Femur (tissue), 1 donor: ENCODE data around the gene MYMK.

Experiments used
- DNase-seq: peaks from one replicate; pipeline ENCODE4 v3.0.0-alpha.2; 2017

MYMK gene

DNA sequence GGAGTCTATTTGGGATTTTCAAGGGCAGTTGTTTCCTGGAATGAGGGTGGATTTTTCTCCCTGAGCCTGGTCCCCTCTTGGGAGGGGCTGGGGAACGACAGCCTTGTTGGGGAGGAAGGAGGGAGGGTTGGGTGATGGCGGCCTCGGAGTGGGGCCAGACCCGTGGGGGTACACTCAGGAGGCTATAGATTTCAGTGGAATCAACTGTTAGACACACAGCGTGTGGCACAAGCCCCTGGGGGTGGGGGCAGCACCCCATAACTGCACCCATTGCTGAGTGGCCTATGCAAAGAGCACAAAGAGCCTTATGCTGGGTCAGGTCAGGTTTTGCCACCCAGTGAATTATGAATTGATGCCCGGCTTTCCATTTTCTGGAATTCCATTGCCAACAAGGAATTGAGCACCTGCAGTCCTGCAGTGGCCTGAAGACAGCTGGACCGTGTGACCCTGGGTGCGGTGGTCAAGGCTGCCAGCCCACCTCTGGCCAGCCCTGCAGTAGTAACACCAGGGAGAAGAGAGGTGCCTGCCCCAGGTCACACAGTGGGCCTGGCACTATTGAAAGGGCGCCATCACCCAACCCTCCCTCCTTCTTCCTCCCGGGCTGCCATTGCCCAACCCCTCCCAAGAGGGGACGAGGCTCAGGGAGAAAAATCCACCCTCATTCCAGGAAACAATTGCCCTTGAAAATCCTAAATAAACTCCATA, 8.4 kb downstream of the MYMK start:
- DNase-seq = no peak

DNA sequence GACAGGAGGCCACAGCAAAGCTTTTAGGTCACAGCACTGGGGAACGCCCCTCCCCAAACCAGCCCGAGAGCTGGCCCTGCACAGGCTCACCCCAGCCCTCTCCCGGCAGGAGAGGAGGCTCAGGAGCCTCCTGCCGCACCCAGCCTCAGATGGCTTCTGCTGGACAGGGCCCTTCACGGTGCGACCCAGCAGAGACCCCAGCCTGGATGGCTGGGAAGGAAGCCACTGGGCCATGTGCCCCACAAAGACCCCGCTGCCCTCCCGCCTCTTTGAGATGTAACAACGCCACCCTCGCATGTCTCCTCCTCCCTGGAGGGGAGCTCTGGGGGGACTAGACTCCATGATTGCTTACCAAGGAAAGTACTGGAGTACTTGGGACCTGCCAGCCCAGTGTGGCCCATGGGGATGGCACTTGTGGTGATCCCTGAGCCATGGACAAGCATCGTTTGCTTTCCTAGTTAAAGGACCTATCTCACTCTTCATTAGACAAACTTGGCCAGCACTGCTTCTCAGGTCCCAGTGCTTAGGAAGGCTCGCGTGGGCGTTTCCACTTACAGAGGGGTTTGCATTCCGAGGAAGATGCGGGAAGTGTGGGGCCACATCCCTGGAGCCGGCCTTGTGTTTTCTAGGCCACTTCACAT, 9.0 kb downstream of the MYMK start:
- DNase-seq = no peak

DNA sequence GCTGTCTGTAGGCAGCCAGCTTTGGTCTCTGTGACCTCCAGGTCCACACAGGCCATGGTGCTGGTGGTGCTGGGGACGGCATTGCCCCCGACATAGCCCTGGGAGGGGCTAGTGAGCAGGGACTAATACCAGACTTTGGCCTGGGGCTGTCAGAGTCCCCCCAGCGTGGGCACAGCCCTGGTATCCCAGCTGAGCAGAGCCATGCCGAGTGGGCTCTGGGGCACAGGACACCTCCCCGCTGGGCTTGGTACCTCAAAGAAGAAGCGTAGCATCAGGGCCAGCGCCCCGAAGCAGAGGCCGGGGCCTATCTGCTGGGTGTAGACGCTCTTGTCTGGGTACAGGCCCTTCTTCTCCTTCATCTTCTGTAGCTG, 9.5 kb downstream of the MYMK start:
- no peak for DNase-seq

DNA sequence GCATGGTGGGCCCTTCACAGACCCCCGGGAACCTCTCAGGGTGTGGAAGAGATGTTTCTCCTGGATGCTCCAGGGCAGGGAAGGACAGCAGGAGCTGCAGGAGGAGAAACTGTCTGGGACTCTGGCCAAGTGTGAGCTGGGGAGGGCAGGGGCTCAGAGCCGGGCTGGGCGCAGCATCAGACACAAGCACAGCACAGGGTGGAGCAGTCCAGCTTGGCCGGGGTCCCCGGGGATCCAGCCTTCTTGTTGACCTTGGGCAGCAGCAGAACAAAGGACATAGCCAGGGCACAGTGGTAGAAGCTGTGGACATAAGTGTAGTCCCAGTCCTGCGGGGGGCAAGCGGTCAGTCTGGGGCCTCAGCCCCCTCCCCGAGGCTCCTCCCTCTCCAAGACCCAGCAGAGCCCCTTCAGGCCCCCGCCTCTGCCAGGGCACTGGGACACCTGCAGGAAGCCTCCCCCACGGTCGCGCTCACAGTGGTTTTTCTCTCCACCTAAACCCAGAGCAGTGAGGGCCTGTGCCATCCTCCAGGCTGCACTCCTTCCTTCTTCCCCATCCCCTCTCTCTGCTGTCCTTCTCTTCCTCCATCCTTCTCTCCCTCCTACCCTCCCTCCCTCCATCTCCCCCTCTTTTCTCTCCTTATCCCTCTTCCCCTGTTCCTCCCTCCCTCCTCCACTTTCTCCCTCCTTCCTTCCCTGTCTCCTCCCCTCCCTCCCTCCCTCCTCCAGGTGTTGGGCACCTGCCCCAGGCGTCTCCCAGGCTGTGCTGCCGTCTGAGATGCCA, 10.1 kb downstream of the MYMK start:
- DNase-seq = peak; percentile 78

DNA sequence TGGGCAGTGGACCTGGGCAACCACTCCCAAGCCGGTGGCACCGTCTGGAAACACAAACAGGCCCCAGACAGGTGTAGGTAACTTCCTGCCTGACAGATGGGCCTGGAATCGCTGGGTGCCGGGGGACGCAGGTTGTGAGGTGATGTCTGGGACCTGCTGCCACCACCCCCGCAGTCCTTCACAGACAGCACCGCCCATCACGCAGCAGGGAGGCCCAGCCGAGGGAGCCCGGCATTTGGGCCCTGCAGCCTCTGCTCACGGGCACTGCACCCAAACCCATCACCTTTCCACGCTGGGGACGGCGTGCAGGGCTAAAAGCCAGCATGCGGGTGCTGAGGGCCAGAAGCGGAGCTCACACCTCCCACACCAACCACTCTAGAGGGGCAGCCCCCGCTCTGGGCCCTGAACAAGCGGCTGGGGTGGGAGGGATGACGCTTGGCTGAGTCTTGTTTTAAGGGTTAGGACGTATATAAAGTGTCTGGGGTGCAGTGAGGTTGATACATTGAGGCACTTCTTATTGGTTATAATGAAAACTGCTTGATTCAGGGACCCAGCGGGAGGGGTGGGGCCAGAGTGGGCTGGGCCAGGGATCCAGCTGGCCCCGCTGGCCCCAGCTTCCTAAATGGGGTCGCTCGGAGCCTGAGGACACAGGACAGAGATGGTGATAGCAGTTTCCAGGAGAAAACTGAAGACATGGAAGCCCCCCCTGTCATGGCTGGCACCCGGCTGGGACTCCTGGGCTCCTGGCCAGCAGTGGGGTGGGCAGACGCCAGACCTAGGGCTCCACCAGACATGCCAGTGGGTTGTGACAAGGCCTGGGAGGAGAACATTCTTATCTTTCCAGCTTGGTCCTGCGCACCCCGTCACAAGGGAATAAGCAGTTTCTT, 11.3 kb downstream of the MYMK start:
- no peak for DNase-seq

DNA sequence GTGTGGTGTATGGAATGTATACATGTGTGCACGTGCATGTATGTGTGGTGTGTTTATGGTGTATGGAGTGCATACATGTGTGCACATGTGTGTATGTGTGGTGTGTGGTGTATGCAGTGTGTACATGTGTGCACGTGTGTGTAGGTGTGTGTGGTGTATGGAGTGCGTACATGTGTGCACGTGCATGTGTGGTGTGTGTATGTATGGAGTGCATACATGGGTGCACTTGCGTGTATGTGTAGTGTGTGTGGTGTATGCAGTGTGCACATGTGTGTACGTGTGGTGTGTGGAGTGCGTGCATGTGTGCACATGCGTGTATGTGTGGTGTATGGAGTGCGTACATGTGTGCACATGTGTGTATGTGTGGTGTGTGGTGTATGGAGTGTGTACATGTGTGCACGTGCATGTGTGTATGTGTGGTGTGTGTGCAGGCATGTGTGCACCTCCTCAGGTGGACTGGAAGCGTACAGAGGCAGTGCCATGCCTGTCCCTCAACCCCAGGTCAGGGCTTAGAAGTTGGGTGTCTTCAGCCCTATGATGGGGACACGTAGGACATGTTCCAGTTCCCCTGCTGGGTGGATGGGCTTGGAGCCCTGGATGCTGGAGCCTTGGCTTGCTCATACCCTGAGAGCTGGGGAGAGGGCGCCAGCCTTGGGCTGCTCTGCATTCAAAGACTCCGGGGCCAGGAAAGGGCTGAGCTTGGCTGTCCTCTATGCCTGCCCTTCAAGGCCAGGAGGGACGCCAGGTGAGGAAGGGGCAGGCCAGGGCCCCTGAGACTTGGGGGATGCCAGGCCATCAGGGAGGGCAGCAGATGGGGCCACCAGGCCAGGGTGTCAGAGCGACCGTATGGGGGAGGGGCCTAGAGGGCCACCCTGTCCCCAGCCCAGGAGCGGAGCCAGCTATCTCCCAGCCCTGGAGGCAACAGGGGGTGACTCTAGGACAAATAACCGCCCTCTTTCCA, 12.2 kb downstream of the MYMK start:
- DNase-seq = no peak

DNA sequence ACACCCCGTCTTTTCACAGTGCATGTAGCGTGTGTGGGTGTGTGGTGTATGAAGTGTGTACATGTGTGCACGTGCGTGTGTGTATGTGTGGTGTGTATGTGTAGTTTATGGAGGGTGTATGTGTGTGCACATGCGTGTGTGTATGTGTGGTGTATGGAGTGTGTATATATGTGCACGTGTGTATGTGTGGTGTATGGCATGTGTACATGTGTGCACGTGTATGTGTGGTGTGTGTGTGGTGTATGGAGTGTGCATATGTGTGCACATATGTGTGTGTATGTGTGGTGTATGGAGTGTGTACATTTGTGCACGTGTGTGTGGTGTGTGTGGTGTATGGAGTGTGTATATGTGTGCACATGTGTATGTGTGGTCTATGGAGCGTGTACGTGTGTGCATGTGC, 13.2 kb downstream of the MYMK start:
- no peak for DNase-seq

DNA sequence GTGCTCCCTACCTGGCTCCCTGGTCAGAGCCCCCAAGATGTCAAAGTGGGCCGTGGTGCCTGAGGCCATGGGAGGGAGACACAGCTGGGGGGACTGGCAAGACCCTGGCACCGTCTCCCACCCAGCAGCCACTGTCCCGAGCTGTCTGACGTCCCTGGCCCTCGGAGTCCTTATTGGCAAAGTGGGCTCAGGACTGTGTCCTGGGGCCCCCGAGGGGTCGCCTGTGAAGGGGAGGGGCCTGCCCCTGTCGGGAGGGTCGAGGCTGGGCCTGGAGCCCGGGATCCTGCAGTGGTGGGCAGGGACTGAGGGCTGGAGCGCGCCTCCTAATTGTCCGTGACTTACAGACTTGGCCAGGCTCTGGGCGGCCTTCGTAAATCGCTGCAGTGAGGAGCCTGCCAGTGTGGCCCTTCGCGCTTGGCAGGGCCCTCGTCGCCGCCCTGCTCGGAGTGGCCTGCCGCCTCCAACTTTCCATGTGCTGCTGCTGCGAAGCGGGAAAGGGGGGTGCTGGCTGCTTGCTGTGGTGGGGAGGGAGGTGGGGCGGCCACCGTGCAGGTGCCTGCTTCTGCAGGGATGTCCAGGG, 13.7 kb downstream of the MYMK start:
- DNase-seq = peak; percentile 53

DNA sequence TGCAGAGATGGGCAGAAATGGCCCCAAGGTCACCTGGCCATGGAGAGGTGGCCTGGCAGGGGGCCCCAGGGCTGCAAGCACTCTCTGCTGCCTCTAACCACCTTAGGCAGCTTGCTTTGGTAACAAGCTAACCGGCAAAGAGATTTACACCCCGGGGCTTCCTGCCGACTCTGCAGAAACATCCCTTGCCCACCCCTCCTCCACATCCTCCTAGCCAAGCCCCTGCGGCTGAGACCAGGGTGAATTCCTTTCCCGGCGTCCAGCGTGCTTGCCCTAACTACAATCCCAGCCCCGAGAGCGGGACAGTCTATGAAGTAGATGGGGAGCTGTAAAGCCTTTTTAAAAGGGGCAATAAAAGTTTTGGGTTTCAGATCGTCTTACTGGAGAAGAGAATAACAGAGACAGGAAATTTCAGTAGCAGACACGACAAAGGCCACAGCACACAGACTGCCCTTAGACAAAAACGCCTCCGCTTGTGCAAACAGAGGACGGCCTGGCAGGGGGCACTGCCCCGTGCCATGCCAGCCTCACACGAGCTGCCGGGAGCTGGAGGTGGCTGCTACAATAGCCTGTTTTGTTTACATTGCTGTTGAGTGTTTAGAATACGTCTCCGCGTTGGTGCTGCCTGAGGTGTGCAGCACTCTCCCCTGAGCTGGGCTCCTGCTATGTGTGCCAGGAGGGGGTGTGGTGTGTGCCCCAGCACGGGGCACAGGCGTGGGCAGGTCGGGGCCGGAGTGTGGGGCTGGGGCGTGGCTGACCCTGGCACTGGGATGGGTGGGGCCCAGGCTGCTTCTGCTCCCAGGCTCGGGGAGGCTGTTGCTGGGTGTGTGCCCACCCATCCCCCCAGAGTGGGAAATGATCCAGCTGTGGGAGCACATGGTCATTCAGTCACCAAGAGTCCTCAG, 15.3 kb downstream of the MYMK start:
- DNase-seq = peak; percentile 75

DNA sequence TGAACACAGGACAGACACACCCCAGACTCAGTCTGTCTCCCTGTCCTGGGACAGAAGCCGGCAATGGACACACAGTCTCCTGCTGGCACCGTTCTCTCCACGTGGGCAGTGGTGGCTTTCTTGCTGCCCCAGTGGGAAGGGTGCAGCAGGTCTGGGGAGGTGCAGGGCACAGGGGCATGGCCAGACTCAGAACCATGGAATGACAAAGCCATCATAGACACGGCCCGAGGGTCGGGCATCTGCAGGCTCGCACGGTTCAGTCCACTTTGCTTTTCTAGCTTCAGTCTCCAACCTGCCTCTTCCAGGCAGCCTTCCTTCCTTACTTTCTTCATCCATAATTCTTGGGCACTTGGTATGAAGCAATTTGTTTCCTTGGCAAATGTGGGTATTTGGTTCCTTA, 16.7 kb downstream of the MYMK start:
- no peak for DNase-seq

DNA sequence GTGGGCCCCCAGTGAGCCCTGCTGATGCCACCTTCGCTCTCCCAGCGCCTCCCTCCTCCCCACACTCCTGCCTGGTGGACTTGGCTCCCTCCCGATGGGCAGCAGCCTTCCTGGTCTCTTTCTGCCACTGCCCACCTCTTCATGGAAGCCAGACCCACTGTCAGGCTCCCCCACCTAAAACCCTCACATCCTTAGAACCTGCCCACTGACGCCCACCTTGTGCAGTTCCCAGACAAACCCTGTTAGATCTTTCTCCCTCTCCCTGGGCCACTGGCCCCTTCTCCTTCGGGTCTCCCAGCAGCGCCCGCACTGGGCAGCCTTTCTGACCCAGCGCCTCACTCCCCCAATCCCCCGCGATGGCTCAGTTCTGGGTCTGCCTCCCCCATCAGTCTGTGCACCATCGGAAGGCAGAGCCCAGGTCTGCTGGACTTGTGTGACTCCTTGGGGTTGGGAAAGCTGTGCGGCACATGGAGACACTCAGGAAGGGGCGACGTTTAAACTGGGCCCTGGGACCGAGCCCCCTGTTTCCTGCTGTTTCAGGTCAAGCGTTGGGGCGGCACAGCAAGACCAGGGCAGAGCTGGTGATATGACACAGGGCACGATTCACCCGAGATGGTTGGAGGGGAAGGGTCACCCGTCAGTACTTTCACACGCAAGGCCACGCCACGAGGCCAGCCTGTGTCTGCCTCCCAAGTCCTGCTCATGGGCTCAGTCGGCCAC, 17.4 kb downstream of the MYMK start:
- DNase-seq = no peak

DNA sequence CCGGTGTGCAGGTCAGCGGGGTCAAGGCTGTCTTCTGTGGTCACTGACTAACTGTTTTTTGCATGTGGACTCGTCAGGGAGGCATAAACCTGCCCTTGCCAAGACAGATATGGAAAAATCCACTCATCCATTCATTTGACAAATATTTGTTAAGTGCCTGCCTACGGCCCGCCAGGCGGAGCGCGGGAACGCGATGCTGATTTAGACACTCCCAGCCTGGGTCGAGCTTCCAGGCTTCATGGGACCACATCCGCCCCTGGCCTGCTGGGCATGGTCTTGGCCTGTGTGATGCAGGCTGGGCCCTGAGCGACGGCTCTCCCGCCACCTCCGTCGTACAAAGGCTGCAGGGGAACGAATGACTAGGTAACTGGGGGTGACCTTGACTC, 18.1 kb downstream of the MYMK start:
- peak; percentile 78 for DNase-seq

DNA sequence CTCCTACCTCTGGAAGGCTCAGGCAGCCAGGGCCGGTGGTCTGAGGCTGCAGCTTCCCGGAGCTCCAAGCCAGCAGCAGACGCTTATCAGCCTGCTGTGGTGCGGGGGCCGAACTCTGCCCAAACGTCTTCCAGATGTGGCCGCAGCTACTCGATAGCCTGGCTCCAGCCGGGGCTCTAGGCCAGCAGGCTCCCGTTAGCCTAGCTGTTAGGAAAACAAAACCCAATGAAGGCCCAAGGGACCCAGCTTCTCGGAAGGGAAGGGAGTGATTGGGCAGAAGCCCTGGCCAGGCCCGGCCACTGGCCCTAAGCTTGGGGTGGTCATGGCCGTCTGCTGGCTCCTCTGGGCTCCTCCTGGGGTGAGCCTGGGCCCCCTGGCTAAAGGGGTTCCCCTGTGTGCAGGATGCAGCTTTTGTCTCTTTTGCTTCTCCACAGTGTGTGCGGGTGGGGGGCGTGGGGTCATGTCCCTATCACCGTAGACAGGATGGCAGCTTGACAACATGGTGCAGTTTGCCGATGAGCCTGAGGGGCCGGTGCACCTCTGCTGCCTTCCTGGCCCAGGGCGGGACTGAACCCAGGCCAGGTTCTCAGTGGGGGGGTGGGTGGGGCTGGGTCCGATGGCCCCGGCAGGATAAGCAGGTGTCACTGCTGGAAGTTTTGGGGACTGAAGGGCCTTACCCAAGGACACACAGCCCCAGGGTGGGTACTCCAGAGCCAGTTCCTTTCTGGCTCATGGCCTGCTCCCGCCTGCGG, 18.7 kb downstream of the MYMK start:
- DNase-seq = peak; percentile 83

DNA sequence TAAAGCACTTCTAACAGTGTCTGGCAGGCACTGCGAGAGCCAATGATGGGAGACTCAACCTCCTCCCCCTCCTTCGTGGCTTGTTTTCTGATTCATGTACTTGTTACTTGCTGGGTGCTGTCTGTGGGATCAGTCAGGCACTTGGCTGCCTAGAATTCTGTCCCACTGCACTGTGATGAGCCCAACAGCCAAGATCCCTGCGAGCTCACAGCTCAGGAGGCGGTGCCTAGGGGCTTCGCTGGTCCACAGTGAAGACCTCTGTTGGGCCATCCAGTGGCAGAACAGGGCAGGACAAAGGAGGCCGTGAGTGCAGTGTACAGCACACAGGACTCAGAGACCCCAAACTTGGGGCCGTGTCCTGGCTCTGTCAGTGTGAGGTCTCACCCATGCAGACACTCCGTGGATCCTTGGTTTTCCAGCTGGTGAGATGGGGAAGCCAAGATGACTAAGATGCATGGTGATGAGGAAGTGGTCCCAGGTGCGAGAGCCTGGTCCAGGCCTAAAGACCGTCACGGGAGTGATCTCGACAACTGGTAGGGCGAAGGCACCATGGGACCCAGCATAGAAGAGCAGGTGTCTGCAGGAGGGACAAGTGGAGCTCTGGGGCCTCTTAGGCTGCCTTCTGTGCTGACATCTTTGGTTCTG, 19.5 kb downstream of the MYMK start:
- DNase-seq = no peak

DNA sequence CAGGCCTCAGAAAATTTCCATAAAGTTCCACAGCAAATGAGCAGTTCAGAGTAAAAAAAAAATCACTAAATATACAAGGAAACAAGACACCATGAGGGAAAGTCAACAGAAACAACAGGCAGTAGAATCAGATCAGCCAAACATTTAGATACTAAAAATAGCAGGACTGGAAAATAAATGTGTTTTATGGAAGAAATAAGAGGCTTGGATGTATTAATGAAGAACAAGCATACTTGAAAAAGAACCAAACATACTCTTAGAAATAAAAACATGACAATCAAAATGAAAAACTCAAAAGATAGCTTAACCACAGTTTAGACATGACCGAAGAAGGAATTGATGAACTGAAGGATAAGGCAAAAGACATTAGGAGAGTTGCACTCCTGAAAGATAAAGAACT, 22.6 kb downstream of the MYMK start:
- DNase-seq = no peak

DNA sequence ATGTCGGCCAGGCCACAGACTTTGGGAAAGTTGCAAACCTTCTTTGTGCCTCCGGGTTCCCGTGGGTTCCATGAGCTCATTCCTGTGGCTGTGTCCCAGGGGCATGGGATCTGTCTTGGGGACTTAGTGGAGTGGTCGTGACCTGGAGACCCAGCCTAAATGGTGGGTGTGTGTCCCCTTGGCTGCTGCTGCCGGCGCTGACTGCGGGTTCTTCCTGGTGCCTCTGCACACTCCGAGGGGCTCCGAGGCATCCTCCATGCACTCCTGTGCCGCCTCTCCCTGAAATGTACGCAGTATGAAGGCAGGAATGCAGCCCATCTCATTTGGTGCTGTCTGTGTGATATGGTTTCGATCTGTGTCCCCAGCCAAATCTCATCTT, 24.9 kb downstream of the MYMK start:
- DNase-seq = no peak

DNA sequence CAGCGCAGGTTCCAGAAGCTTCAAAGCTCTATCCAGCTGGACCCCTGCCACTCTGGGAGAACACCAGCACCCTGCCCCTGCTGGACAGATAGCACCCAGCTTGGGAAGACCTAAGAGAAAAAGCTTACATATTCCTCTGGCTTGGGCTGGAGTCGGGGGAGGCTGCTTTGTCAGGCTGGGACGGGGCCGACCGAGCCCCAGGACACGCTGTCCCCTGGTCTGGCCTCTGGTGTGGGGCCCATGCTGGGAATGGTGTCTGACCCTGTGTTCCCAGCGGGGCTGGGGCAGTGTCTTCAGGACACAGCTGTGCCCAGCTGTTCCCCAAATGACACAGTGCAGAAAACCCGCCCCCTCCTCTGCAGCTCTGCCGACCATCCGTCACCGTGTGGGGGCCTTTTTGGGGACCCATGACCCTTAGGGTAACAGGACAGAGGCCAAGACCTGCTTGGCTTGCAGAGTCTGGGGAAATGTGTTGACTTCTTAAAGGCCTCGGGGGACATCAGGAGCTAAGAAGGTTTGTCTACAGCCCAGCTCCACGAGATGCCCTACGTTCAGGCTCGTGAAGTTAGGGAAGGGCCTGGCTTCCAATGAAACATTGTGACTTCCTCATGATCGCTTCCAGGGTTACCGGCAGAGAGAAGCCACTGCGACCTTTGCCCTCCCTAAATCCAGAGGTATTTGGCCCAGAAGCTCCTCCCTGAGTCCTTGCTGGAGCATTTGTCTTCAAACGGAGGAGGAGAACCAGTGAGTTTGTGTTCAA, 25.4 kb downstream of the MYMK start:
- DNase-seq = no peak
